GM21576 (cell line): ENCODE data around the gene MCOLN3.

Experiments used
- ATAC-seq: cut with Tn5 transposase; IDR thresholded peaks from one replicate; pipeline ENCODE4 v1.9.1; 2021; ENCODE audit warnings: mild to moderate bottlenecking, moderate library complexity; ENCODE audit not compliant: unreplicated experiment

Gene MCOLN3, protein sequence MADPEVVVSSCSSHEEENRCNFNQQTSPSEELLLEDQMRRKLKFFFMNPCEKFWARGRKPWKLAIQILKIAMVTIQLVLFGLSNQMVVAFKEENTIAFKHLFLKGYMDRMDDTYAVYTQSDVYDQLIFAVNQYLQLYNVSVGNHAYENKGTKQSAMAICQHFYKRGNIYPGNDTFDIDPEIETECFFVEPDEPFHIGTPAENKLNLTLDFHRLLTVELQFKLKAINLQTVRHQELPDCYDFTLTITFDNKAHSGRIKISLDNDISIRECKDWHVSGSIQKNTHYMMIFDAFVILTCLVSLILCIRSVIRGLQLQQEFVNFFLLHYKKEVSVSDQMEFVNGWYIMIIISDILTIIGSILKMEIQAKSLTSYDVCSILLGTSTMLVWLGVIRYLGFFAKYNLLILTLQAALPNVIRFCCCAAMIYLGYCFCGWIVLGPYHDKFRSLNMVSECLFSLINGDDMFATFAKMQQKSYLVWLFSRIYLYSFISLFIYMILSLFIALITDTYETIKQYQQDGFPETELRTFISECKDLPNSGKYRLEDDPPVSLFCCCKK

DNA sequence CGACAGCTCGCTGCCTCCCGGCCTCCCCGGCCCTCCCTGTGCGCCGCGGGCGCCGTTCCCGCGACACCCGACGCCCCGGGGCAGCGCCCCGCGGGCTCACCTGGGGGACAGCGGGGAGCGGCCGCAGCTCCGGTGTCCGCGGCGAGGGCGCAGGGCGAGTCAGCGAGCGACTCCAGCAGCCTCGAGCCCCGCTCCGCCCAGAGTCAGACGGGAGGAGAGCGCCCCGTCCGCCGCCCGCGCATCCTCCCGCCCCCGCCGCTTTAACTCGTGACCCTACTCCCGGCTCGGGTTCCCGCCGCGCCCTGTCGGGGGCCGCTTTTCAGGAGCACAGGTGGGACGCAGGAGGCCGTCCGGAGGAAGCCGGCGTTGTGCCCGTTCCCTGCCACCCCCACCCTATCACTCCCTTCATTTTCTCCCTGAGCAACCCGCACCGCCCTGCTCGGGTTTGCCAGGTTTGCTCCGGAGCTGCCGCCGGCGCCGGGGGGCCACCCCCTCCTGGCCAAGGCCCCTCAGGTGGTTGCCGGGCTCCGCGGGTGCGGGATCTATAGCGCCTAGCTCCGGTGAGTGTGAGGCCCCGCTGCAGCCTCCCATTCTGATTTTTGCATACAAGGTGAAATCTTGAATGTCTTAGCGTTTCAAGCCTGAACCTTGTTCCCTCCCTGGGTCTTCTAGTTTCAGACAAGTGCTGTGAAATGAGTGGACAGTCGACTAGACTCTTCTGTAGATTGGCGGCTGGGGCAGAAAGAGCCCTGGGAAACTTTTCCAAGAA is at the start of gene MCOLN3:
Gene MCOLN3 (minus strand): TSS at position 205 of the 769 bp plus-strand sequence. CDS start 3,140 bp downstream, outside the sequence.
- ATAC-seq = peak; percentile 58

DNA sequence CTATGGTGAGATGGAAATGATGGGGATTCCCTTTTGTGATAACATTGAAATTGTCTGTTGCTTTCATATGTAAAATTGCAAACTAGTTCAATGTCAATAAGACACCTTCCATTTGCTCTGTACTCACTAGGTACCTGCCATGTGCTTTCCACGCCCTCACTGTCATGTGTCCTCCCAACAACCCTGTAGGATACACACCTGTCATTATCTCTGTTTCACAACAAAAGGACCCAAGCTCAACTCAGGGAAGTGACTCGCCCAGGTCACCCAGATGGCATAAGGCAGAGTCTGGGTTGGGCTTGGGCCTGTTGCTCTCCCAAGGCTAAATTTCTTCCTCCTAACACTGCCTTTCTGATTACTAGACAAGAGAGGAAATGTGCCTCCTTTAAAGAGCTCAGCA is 45.3 kb upstream of the MCOLN3 start:
- no peak for ATAC-seq

DNA sequence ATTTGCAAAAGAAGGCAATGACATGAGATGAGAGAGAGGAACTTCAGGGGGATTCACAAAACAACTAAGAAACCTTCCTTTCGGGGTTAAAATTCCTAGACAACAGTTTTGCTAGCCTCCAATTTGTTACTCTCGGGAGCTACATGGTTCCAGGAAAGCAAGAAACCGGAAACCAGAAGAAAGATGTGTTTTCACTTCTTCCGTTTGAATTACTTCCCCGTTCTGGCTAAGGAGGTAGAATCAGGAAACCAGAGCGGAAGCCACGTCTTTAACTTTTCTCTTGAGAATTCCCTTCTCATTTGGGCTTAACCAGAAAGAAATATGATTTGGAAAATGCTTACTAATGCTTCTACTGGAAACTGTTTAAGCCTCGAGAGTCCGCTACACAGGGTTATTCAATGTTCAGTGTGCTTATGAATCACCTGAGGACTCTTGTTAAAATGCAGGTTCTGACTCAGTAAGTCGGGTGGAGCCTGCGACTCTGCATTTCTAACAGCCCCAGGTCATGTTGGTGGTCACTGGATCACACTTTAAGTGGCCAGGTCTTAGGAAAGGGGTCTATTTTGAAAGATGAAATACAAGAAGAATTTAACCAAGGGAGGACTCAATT is 43.5 kb upstream of the MCOLN3 start:
- no peak for ATAC-seq

DNA sequence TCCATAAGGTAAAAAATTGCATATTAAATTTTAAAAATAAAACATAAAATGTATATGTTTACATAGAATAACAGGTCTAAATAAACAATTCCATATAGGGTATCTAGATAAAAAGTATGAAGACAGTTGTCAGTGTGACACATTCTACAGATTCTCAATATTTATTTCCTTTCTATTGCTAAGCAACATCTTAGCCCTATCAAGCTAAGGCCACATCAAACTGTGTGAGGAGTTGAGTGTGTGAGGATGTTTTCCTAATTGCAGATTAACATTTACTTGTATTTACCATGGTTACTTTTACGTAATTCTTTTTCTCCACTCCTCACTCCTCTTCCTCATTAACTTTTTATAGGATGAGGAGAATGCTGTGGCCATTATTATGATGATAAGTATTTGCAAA is 41.9 kb upstream of the MCOLN3 start:
- no peak for ATAC-seq

DNA sequence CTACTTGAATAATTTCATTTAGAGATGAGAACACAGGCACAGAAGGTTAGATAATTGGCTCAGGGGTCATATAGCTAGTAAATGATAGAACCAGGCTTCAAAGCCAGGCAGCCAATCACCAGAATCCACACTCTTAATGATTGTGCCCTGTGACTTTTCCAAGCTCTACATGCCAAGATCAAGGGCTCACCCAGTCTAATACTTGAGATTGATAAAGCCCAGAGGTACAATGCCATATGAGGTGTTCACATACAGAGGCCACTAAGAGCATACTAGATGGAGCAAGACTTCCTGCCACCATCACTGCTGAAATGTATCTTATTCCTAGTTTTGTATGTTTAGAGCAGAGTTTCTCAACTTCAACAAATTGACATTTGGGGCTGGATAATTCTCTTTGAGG is 40.9 kb upstream of the MCOLN3 start:
- no peak for ATAC-seq

DNA sequence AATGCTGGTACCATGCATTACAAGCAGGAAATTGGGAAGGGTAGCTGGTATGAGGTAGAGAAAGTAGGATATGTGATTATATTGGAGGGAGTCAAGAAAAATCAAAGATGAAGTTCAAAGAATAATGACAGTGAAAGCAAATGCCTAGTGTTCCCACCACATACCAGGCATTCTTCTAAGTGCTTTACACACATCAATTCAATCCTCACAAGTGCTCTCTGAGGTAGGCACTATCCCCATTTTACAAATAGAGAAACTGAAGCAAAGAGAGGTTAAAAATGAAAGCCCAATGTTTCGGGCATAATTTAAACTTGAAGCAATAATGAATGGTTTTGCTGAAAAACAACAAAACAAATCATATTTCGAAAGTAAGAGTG is 40.1 kb upstream of the MCOLN3 start:
- no peak for ATAC-seq

DNA sequence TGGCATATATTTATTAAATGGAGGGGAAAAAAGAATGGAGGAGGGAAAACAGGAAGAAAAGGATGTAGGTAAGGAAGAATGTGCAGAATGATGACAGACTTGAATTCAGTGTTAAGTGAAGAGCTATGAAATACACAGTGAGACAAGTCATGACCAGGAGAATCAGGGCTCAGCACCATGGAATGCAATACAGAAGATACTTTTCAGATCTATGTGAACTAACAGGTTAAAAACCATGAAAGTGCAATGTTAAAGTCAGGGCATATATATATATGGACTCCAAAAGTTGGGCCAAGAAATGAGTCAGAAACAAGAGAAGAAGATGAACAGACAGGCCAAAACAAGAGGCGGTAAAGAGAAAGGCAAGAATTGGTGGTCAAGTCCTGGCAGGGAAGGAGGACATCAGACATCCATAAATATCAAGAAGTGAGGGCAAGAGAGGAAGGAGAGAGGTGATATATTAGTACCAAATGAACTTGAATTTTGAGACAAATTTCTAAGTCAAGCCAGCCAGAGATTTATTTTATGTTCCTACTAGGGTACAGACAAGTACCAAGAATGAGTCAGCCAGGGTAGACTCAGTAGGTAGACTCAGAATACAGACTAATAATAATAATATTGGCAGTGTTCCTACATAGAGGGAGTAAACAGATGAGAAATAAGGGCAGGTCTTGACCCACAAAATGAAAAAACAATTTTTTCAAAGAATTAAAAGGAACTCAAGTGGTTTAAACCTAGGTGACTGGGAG is 39.5 kb upstream of the MCOLN3 start:
- ATAC-seq = no peak

DNA sequence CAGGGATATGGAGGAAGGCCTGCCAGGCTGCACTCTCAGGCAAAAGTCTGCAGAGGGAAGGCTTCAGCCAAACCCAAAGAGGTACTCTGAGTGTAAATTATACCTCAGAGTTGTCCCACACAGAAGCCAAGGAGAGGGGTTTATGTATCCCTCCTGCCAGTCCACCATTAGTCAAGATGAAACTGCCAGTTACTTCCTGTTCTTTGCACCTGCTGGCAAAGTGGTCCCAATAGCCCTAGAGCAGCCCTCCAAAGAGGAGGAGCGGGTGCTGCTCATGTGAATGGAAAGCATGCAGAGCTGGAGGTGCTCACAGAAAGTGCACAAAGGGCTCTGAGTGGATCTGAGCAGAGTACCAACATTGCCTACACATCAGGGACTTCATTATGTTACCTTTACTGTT is 37.1 kb upstream of the MCOLN3 start:
- ATAC-seq = no peak

DNA sequence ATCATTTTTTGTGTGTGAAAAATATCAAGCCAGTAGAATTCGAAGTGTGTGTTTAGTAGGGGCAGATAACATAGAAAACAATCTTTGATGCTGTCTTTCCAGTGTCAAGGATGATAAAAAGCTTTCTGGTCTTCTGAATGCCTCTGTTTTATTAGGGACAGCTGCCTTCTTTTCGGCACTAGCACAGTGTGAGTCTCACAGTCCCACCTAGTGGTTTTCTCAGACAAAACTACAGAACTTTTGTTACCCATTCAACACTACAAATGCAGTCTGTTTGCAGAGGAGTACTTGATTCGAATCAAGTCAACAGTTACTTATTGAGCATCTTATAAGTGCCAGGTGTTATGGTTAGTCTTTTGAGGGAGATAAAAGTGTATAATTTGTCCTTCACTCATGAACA is 30.6 kb upstream of the MCOLN3 start:
- no peak for ATAC-seq

DNA sequence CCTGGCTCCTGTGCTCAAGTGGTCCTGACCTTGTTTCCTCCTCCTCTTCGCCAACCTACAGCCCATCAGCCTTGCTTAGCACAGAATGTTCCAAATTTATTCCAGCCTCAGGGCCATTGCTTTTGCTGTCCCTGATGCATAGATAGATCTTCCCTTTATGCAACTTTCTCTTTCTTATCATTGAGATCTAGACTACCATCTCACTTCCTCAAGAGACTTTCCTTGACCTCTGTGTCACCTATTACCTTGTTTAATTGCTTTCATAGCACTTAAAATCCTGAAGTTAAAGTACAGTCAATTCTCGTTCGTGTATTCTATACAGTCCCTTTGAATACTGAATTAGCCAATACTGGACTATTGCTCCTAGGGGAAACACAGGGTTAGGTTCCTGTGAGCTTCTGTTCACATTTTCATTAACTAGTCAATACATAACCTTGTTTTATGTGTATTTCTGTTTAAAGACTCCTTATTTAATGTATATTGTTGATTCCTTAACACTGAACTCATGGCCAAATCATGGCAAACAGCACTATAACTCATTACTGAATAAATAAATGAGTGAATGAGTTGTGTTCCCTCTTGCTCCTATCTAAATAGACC is 26.2 kb upstream of the MCOLN3 start:
- no peak for ATAC-seq

DNA sequence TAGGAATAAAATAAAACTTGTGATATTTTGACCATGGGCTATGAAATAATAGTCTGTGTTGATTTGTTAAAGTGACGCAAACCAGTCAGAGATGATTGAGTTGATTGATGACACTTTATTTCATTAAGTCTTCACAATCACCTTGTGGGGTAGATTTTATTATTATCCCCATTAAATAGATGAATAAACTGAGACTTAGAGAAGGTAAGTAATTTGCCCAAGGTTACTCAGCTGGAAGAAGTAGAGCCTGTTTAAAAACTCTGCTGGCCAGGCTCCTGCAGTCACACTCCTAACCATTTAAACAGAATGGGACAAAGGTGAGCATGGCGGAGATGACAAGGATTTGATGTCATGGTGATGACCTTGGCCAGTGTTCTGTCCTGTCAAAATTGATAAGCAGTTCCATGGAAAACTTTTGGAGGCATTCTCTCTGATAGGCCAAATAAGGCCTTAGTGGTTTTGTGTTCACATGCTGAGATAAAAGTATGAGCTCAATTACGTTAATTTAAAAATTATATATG is 22.7 kb upstream of the MCOLN3 start:
- ATAC-seq = no peak

DNA sequence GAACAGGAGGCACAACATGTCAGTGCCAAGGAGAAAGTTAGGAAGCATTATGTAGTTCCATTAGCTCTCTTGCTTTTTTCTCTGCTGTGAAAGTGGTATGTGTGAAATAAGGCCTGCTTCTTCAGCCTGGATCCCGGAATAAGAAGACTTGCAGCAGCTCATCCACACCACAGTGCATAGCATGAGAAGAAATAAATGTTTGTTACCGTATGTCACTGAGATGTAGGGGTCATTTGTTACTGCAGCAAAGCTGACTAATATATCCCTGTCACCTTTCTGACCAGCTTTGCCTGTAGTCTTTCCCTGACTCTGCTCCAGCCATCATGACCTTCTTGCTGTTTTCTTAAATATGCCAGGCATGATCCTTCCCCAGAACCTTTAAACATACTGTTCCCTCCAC is 20.5 kb upstream of the MCOLN3 start:
- no peak for ATAC-seq

DNA sequence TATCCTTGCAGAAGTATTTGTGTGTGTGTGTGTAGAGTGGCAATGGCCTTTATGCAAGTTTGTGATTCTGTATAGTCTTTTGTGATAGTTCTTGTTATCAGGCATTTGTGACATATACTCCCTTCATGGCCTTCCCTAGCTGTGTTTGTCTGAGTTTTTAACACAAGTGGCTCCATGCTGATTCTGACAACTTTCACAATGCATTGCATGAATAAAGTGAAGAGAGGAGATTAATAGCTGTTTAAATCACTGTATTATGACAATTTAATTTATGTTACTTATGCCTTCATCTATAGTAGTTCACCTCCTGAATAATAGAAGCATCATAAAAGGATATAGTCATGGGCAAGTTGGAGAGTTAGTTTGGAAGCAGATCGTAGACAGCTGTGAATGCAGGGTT is 17.2 kb upstream of the MCOLN3 start:
- no peak for ATAC-seq

DNA sequence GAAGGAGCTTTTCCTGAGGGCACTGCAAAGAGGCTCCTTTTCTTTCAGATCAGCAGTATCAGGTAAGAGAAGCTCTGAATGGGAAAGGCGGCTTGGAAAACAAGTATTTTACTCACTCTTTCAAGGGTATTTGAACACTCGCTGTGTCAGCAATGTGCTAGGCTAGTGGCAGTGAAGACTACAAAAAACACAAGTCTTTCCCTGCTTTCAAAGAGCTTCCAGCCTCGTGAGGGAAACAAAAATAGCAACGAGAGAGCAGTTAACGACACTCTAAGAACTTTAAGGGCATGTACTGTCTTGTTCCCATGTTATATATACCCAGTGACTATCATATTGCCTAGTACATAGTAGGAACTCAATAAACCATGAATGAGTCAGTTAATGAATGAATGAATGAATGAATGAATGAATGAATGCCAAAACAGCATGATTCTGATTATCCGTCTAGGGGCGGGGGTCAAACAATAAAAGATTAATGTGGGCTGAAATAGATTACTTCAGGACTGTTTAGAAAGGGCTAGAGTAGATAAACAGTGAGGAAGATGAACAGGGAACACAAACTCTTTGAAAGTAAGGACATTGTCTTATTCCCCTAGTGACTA is 14.2 kb upstream of the MCOLN3 start:
- no peak for ATAC-seq

DNA sequence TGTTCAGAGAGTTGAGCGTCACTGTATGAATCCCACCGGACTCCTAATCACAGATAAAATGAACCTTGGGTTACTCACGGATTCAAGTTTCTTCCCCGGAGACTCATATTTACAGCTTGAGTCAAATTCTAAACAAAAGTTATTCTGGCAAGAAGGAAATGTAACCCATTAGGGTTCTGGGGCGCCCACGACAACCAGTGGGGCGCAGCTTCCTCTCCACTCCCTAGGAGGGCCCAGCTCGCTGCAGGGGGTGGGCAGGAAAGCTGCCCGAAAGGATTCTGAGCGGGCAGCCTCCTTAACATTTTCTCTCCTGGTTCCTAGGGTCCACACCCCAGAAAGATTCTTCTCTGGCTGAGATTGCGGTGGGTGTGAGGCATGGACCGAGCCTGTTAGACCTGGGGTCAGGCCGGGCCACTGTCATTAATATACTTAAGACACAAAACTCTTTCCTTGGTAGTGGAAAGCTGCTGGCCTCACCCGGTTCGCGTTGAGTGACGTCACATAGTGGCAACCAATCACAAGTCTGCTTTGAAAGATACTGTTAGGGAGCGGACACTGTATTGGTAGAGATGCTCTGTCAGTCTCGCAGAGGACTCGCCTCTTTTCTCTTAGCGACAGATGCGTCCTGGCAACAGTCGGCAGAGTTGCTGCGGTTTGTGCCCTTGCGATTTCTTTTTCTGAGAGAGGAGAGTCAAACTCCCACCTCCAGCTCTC is 13.6 kb upstream of the MCOLN3 start:
- peak; percentile 100 for ATAC-seq

DNA sequence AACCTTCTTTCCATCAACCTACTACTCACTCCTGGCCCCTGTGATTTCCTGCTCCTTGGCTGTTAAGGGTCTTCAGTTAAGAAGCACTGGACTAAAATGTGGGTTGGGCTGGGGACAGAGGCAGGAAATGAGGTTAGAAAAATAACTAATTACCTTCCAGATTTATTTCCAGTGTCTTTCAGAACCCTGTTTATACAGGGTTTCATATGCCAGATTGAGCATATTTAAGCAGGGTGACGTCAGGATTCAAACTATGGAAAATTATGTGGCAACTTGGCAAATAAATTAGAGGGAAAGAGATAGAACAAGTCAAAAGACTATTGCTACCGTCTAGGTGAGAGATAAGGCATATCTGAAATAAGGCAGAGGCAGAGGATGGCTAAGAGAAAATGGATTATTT is 11.7 kb upstream of the MCOLN3 start:
- ATAC-seq = no peak

DNA sequence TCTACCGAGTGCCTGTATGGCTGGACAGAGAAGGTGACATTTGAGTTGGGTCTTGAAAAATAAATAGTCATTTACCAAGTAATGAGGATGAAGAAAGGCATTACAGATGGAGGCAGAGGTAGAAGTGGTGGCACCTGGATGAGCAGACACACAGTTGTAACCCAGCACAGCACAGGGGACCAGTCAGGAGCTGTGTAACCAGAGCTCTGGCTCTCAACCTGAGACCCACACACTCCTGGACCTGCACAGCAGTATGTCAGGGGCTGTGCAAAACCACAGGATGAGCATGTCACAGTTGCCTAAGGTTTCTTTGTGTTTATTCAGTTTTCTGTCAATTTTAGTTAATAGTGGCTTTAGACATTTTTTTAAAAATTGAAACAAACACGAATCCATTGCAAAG is 11.3 kb upstream of the MCOLN3 start:
- no peak for ATAC-seq

DNA sequence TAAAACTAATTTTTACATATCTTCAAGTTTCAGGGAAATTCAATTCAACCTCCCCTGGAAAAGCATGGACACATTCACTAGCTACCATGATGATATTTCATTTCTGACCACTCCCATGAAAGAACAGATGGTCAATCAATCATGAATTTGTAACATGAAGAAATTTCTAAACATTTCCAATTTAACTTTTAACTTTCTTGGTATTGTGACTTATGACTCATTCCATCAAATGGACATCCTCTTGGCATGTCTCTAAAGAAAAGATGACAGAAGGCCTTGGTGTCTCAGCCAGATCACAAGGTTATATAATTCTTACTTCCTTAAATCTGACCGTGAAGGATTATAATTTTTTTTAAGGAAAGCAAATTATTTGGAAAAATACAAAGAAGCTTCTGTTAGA is 10.5 kb upstream of the MCOLN3 start:
- ATAC-seq = no peak

DNA sequence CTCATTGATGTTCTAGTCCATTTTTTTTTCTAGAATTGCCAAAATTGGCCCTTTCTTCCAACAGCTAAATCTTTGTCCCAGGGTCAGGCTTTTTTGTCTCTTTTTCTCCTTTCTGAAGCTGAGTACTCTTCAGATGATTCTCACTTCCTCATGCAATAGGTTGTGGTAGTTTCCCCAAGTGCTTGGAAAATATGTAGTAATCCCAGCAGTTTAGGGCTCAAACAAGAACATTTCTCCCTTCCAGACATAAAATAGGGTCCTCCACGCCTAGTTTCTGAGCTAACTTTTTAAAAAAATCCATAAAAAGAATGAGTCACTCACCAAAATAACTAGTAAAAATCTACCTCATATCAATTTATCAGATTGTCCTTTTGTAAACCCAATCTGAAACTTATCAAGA is 10.0 kb upstream of the MCOLN3 start:
- no peak for ATAC-seq
